ENCODE data around the gene BTN2A1.

DNA sequence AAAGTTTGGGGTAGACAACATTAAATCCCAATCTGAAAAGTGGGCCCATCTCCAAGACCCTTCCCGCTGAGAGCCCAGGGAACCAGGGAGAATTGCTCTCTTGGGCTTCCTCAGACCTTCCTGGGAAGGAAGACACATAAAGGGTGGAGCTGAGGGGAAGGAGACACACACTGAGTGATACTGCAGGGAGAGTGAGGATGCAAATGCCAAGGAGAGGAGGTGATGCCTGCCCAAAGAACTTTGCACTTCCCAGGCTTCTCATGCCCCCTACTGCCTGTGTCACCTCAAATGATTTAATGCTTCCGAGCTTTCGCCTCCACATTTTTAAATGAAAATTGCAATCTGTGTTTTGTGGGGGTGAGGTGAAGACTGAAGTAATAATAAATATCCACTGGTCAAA lies 7.5 kb upstream of the BTN2A1 start:
- no peak for TF ChIP-seq POLR2A (IDR thresholded peaks at IDR 0.05; ENCODE audit: low read depth, low read length)
- no peak for TF ChIP-seq TAF1 (IDR thresholded peaks at IDR 0.05; ENCODE audit: borderline replicate concordance, low read depth, low read length)
